GM12878 (cell line): ENCODE measurements around the gene CNTN4. TPM values are rescaled to one million over a fixed set of nuclear protein-coding genes. Genes with fewer than 3 reads are reported as not detected.
A peak's percentile ranks its signal among the peaks of the same experiment; 100 is the strongest.

Experiments
- ATAC-seq: fragments of 200-7000 bp; cut with Tn5 transposase; 3 replicates; pipeline ENCODE4 v1.9.1; 2020; ENCODE audit warnings: mild to moderate bottlenecking, moderate library complexity
- BruUV-seq: library from RNA; stranded (reverse); fragments of 400-500 nt; replicated peaks from 2 replicates; lab custom pipeline; 2021; lab: Mats Ljungman, UMichigan
- CTCF ChIA-PET: fragments of 300-600 bp; sonication (Branson Sonifier 250); formaldehyde crosslinking; extraction: SDS; loops from one replicate; lab custom pipeline; 2021; ENCODE audit warnings: inconsistent platforms; lab: Yijun Ruan, JAX
- POLR2A ChIA-PET: fragments of 350-600 bp; formaldehyde crosslinking; extraction: SDS; loops from one replicate; lab custom pipeline; 2021; ENCODE audit warnings: inconsistent platforms; lab: Charles Lee
- RAD21 ChIA-PET: fragments of 300-600 bp; sonication (Branson Sonifier 250); formaldehyde crosslinking; loops from one replicate; lab custom pipeline; 2023; ENCODE audit warnings: antibody characterized with exemption; ENCODE audit not compliant: unreplicated experiment; lab: Charles Lee
- SMC1A ChIA-PET: fragments of 300-600 bp; sonication (Branson Sonifier 250); formaldehyde crosslinking; loops from one replicate; lab custom pipeline; 2023; ENCODE audit not compliant: unreplicated experiment, uncharacterized antibody; lab: Charles Lee
- DNase-seq: peaks from one replicate; pipeline ENCODE4 v3.0.0-alpha.2; 2011; ENCODE audit warnings: low read depth, low spot score
- FAIRE-seq: peaks from 3 replicates; lab custom pipeline; 2011; peaks lifted over from hg19 to GRCh38; lab: Jason Lieb, UNC
- H2AFZ ChIP-seq: 2 replicates; pipeline ENCODE4 v1.6.0; 2011; ENCODE audit warnings: low read depth, low read length, control low read depth; ENCODE audit not compliant: control insufficient read depth
- H3K27ac ChIP-seq: 2 replicates; pipeline ENCODE4 v1.5.1; 2011; ENCODE audit warnings: control low read depth; ENCODE audit not compliant: control insufficient read depth, insufficient read depth
- H3K27me3 ChIP-seq, 2 experiments: replicated peaks in 1 of 2; 2 replicates each; pipeline versions ENCODE4 v1.6.0 to v1.6.1; 2011; ENCODE audit warnings: low read length in 1 of 2; ENCODE audit not compliant: control insufficient read depth in 2 of 2, insufficient read depth in 2 of 2
- H3K36me3 ChIP-seq, 2 experiments: 2 replicates each; pipeline ENCODE4 v1.5.1; 2011; ENCODE audit warnings: low read length in 1 of 2; ENCODE audit not compliant: control insufficient read depth in 2 of 2, insufficient read depth in 2 of 2
- H3K4me1 ChIP-seq: 2 replicates; pipeline ENCODE4 v1.6.1; 2011; ENCODE audit warnings: mild to moderate bottlenecking, low read length, moderate library complexity, mixed read lengths; ENCODE audit not compliant: control insufficient read depth, insufficient read depth
- H3K4me2 ChIP-seq: 2 replicates; pipeline ENCODE4 v1.6.0; 2011; ENCODE audit warnings: control low read depth; ENCODE audit not compliant: control insufficient read depth, insufficient read depth
- H3K4me3 ChIP-seq: fragments of 200-600 bp; sonication (generic); 2 replicates; pipeline ENCODE4 v1.5.1; 2016
- H3K79me2 ChIP-seq: 2 replicates; pipeline ENCODE4 v1.6.0; 2011; ENCODE audit warnings: low read length; ENCODE audit not compliant: control insufficient read depth, insufficient read depth
- H3K9ac ChIP-seq: 2 replicates; pipeline ENCODE4 v1.8.0; 2011; ENCODE audit warnings: low read length, control low read depth, mixed read lengths; ENCODE audit not compliant: control insufficient read depth, insufficient read depth
- H3K9me3 ChIP-seq: replicated peaks from 3 replicates; pipeline ENCODE4 v1.5.1; 2011; ENCODE audit warnings: mild to moderate bottlenecking, low read length; ENCODE audit not compliant: control insufficient read depth, insufficient read depth
- H4K20me1 ChIP-seq: 2 replicates; pipeline ENCODE4 v1.6.0; 2011; ENCODE audit not compliant: control insufficient read depth, insufficient read depth
- RAD21 ChIP-seq: IDR thresholded peaks from 2 replicates; pipeline ENCODE4 v1.6.1; 2011; ENCODE audit warnings: mild to moderate bottlenecking, low read depth, low read length, moderate library complexity; ENCODE audit not compliant: insufficient read depth
- SMC3 ChIP-seq: IDR thresholded peaks from 2 replicates; pipeline ENCODE4 v1.6.1; 2011; ENCODE audit warnings: low read length, improper control_type of control experiment, borderline replicate concordance
- ZNF384 ChIP-seq: IDR thresholded peaks from 2 replicates; pipeline ENCODE4 v1.6.1; 2012; ENCODE audit warnings: low read depth, mild to moderate bottlenecking, low read length, improper control_type of control experiment, borderline replicate concordance
- WGBS: methylation state at CpG from one replicate; pipeline ENCODE4 v1.1.6; 2016; ENCODE audit warnings: low lambda C conversion rate; ENCODE audit not compliant: insufficient replicate concordance, insufficient coverage; ENCODE audit errors: missing lambda C conversion rate; 5-methylcytosine and 5-hydroxymethylcytosine counted together
- in situ Hi-C: fragments of 300-500 bp; cut with MboI; formaldehyde crosslinking; loops from 9 replicates; pipeline ENCODE4 v1.14.3; 2018; ENCODE audit warnings: mixed read lengths
- intact Hi-C: fragments of 100-400 bp; cut with micrococcal nuclease; formaldehyde crosslinking; loops from one replicate; pipeline ENCODE4 v1.14.2; 2022; ENCODE audit not compliant: unreplicated experiment
- polyA plus RNA-seq, 11 experiments: library from polyadenylated mRNA; depleted of rRNA in 4 of 11; unstranded in 6 of 11; stranded (reverse) in 5 of 11; fragments of >200 nt; fragmentation: Nextera tagmentation in 4 of 11; fragmentation: Illumina TruSeq in 1 of 11; extraction: Ambion mirVana in 4 of 11; extraction: Trizol in 1 of 11; gene quantifications; 1 replicate in 1 of 11; 2 replicates in 10 of 11; pipeline versions ENCODE4 v1.2.1 to v1.2.3, GENCODE V29; 2011 to 2016; ENCODE audit warnings: inconsistent platforms in 2 of 11, missing spikeins in 2 of 11, low read depth in 1 of 11
- total RNA-seq, 4 experiments: library from RNA; depleted of rRNA in 3 of 4; stranded (reverse); fragments of >200 nt in 3 of 4; fragmentation: Illumina TruSeq in 1 of 4; extraction: Trizol in 1 of 4; gene quantifications; 2 replicates each; pipeline versions ENCODE4 v1.2.1 to v1.2.3, GENCODE V29; 2013 to 2021
- TF ChIP-seq, protein P1 (sequence below): fragments of 450-650 bp; IDR thresholded peaks from 2 replicates; pipeline ENCODE4 v1.6.1; 2017; ENCODE audit warnings: antibody characterized with exemption, mild to moderate bottlenecking, moderate library complexity
- TF ChIP-seq, protein P2 (sequence below): fragments of 450-650 bp; formaldehyde crosslinking; IDR thresholded peaks from 2 replicates; pipeline ENCODE4 v1.4.0; 2020; ENCODE audit warnings: mild to moderate bottlenecking, moderate library complexity
- TF ChIP-seq, protein P3 (sequence below), 3 experiments: IDR thresholded peaks in 2 of 3; conservative IDR thresholded peaks in 1 of 3; 2 replicates each; pipeline ENCODE4 v1.5.1; 2011; ENCODE audit warnings: low read depth in 3 of 3, low read length in 3 of 3, mild to moderate bottlenecking in 3 of 3, control low read depth in 2 of 3, moderate library complexity in 2 of 3, inconsistent platforms in 1 of 3, mixed read lengths in 1 of 3; ENCODE audit not compliant: control insufficient read depth in 2 of 3, insufficient read depth in 1 of 3; ENCODE audit errors: extremely low read depth in 1 of 3

The CNTN4 gene
- total and polyA plus RNA-seq, 10 of the 15 experiments (the other 5 are each of a cell fraction or from before 2014, with no cell fraction given), result 0.05 to 0.43 (median 0.15) TPM; not detected in 1

DNA sequence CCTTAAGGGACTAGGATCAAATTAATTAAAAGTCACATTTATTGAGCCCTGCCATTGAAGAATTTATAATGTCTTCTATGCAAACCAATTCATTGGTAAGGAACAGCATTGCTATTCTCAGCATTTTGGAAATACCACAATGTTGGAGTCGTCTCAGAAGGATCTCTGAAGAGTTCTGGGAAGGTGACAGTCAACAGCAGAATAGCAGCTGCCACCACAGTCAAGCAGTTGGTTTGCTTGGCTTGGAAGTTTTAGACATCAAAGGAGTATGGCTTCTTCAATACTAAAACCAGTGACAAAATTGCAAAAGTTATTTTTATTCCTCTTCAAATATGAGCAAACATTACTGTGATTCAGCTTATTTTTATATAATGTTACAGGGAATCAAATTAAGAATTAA lies 167.9 kb downstream of the CNTN4 start:
- in situ Hi-C loops (no loop called here), intact Hi-C loops (no loop called here)
- TF ChIP-seq, protein P1, sequence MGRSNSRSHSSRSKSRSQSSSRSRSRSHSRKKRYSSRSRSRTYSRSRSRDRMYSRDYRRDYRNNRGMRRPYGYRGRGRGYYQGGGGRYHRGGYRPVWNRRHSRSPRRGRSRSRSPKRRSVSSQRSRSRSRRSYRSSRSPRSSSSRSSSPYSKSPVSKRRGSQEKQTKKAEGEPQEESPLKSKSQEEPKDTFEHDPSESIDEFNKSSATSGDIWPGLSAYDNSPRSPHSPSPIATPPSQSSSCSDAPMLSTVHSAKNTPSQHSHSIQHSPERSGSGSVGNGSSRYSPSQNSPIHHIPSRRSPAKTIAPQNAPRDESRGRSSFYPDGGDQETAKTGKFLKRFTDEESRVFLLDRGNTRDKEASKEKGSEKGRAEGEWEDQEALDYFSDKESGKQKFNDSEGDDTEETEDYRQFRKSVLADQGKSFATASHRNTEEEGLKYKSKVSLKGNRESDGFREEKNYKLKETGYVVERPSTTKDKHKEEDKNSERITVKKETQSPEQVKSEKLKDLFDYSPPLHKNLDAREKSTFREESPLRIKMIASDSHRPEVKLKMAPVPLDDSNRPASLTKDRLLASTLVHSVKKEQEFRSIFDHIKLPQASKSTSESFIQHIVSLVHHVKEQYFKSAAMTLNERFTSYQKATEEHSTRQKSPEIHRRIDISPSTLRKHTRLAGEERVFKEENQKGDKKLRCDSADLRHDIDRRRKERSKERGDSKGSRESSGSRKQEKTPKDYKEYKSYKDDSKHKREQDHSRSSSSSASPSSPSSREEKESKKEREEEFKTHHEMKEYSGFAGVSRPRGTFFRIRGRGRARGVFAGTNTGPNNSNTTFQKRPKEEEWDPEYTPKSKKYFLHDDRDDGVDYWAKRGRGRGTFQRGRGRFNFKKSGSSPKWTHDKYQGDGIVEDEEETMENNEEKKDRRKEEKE, result no peak
- no peak overlapping the region for H3K9ac ChIP-seq
- ChIA-PET CTCF (no interaction called here), POLR2A (no interaction called here), RAD21 (no interaction called here), SMC1A (no interaction called here)
- H3K79me2 ChIP-seq, result no peaks in the 10 kb centered on the region
- H3K9me3 ChIP-seq, result no peaks in the 10 kb centered on the region
- H3K27me3 ChIP-seq, result no peaks in the 10 kb centered on the region
- no TSS peak for BruUV-seq
- FAIRE-seq, result no peak
- H3K36me3 ChIP-seq, result no peaks in the 10 kb centered on the region
- H2AFZ ChIP-seq, result no peak overlapping the region
- no peak overlapping the region for H3K27ac ChIP-seq
- H4K20me1 ChIP-seq, result no peaks in the 10 kb centered on the region
- DNase-seq, result no peak
- WGBS, result 6% methylated on average over 1 of the region's 1 CpG
- H3K4me1 ChIP-seq, result no peaks in the 10 kb centered on the region
- no peak overlapping the region for H3K4me3 ChIP-seq
- no peak for ATAC-seq
- H3K4me2 ChIP-seq, result no peak overlapping the region

DNA sequence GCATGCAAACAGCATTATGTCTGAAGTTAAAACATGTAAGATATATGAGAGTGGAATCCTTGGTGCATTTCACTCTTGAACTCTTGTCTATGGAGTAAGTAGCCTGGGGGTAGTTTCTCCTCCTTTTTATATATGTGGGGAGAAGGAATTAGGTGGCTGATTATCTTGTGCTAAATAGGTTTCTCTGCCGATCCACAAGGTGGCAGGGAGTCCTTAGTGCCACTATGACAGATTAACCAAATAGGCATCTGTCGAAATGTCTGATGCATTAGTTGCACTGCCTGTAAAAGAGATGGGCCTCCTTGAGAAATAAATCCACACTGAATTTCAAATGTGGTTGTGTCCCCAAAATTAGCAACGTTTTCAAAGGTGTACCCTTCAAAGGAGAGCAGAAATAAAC lies 170.1 kb downstream of the CNTN4 start:
- Histone ChIP-seq H3K4me1 (no peaks in the 10 kb centered on the region), H2AFZ (no peak overlapping the region), H3K27ac (no peak overlapping the region), H3K9ac (no peak overlapping the region), H3K79me2 (no peaks in the 10 kb centered on the region), H3K4me3 (no peak overlapping the region), H3K36me3 (no peaks in the 10 kb centered on the region), H3K4me2 (no peak overlapping the region), H3K27me3 (no peaks in the 10 kb centered on the region), H3K9me3 (no peaks in the 10 kb centered on the region)
- in situ Hi-C loops, result no loop called here
- 3% methylated on average over 2 of the region's 3 CpGs for WGBS
- DNase-seq, result no peak
- intact Hi-C loops, result no loop called here
- ChIA-PET RAD21 (no interaction called here), SMC1A (no interaction called here), POLR2A (no interaction called here)
- peak; percentile 53 for ATAC-seq
- no peak for FAIRE-seq
- no TSS peak for BruUV-seq
- TF ChIP-seq, protein P2, sequence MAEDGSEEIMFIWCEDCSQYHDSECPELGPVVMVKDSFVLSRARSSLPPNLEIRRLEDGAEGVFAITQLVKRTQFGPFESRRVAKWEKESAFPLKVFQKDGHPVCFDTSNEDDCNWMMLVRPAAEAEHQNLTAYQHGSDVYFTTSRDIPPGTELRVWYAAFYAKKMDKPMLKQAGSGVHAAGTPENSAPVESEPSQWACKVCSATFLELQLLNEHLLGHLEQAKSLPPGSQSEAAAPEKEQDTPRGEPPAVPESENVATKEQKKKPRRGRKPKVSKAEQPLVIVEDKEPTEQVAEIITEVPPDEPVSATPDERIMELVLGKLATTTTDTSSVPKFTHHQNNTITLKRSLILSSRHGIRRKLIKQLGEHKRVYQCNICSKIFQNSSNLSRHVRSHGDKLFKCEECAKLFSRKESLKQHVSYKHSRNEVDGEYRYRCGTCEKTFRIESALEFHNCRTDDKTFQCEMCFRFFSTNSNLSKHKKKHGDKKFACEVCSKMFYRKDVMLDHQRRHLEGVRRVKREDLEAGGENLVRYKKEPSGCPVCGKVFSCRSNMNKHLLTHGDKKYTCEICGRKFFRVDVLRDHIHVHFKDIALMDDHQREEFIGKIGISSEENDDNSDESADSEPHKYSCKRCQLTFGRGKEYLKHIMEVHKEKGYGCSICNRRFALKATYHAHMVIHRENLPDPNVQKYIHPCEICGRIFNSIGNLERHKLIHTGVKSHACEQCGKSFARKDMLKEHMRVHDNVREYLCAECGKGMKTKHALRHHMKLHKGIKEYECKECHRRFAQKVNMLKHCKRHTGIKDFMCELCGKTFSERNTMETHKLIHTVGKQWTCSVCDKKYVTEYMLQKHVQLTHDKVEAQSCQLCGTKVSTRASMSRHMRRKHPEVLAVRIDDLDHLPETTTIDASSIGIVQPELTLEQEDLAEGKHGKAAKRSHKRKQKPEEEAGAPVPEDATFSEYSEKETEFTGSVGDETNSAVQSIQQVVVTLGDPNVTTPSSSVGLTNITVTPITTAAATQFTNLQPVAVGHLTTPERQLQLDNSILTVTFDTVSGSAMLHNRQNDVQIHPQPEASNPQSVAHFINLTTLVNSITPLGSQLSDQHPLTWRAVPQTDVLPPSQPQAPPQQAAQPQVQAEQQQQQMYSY (CRISPR knock-in tag), result no peak
- peak; percentile 55 for TF ChIP-seq RAD21
- no peak for TF ChIP-seq ZNF384
- peak; percentile 45; the same call in 1 of the 2 replicates for TF ChIP-seq SMC3
- TF ChIP-seq, protein P3, sequence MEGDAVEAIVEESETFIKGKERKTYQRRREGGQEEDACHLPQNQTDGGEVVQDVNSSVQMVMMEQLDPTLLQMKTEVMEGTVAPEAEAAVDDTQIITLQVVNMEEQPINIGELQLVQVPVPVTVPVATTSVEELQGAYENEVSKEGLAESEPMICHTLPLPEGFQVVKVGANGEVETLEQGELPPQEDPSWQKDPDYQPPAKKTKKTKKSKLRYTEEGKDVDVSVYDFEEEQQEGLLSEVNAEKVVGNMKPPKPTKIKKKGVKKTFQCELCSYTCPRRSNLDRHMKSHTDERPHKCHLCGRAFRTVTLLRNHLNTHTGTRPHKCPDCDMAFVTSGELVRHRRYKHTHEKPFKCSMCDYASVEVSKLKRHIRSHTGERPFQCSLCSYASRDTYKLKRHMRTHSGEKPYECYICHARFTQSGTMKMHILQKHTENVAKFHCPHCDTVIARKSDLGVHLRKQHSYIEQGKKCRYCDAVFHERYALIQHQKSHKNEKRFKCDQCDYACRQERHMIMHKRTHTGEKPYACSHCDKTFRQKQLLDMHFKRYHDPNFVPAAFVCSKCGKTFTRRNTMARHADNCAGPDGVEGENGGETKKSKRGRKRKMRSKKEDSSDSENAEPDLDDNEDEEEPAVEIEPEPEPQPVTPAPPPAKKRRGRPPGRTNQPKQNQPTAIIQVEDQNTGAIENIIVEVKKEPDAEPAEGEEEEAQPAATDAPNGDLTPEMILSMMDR (IDR thresholded peaks at IDR 0.05 in 2 of 3, conservative IDR thresholded peaks at IDR 0.05 in 1 of 3; ENCODE audit: control insufficient read depth in 2 of 3, extremely low read depth in 1 of 3, insufficient read depth in 1 of 3, low read depth in 3 of 3, low read length in 3 of 3), result peak in 2 of 3 experiments; percentile 12 to 34; a peak in 2 of 6 replicates
- TF ChIP-seq, all 136 proteins: peak for 3
- H4K20me1 ChIP-seq, result no peaks in the 10 kb centered on the region
- CTCF ChIA-PET, result no interaction called here
